A673 (cell line): ENCODE measurements around the gene FAM120B.

Experiments used
- EZH2 ChIP-seq: fragments of 200-600 bp; sonication (generic); IDR thresholded peaks from 2 replicates; pipeline ENCODE4 v1.6.1; 2017; ENCODE audit warnings: borderline replicate concordance, low read depth, mild to moderate bottlenecking, mixed read lengths, antibody characterized with exemption, low read length; ENCODE audit not compliant: poor library complexity, severe bottlenecking
- TF ChIP-seq, protein P1 (sequence below): fragments of 300-800, 200-600 bp; sonication (generic); conservative IDR thresholded peaks from 2 replicates; pipeline ENCODE4 v1.5.1; 2017; ENCODE audit warnings: low read depth, mild to moderate bottlenecking, antibody characterized with exemption, low read length, moderate library complexity, mixed read lengths

DNA sequence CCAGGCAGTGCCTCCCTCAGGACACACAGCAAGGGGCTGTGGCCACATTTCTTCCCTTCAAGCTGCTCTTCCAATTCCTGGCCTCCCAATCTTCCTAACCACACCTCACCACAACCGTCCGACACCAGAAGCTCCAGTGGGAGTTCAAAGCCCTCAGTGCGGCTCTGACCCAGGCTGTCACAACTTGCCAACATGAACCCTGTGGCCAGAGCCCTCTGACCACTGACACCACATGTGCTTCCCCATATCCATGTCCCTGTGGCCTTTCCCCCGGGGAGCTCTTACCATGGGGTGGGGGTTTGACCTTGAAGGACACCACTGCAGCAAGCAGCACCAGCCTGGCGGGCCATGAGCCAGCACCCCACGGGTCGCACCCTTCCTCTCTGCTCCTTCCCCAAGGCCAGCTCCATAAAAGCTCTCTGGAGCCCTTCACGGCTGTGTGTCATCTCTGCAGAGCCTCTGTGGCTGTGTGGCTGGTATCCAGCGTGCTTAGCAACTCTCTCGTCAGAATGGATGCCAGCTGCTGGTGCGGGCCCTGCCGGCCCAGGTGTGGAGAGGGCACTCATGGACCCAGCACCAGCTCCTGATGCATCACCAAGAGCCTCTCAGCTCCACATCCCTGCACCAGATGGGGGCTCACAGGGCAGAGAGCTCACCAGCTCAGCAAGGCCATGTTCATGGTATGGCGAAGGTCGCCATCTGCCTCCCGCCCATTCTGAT lies 140.4 kb downstream of the FAM120B start:
- TF ChIP-seq, protein P1, sequence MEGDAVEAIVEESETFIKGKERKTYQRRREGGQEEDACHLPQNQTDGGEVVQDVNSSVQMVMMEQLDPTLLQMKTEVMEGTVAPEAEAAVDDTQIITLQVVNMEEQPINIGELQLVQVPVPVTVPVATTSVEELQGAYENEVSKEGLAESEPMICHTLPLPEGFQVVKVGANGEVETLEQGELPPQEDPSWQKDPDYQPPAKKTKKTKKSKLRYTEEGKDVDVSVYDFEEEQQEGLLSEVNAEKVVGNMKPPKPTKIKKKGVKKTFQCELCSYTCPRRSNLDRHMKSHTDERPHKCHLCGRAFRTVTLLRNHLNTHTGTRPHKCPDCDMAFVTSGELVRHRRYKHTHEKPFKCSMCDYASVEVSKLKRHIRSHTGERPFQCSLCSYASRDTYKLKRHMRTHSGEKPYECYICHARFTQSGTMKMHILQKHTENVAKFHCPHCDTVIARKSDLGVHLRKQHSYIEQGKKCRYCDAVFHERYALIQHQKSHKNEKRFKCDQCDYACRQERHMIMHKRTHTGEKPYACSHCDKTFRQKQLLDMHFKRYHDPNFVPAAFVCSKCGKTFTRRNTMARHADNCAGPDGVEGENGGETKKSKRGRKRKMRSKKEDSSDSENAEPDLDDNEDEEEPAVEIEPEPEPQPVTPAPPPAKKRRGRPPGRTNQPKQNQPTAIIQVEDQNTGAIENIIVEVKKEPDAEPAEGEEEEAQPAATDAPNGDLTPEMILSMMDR, result no peak
- TF ChIP-seq EZH2, result no peak
